Stimulated activated CD4-positive, alpha-beta T cell treated with anti-CD3 and anti-CD28 coated beads, Interleukin-4, amount 100 ng/mL, for 48 hours (primary cell): ENCODE measurements around the gene IRAK1.
"Not testable (repeated sequence)": the region's sequence is repeated elsewhere in the genome, so short reads cannot be mapped to it uniquely, and the experiment has no call there.

Source experiments
- DNase-seq, 2 donors: peaks; one replicate each; pipeline ENCODE4 v3.0.0-alpha.2; 2020; ENCODE audit warnings: low read depth in 2 of 2

The IRAK1 gene

DNA sequence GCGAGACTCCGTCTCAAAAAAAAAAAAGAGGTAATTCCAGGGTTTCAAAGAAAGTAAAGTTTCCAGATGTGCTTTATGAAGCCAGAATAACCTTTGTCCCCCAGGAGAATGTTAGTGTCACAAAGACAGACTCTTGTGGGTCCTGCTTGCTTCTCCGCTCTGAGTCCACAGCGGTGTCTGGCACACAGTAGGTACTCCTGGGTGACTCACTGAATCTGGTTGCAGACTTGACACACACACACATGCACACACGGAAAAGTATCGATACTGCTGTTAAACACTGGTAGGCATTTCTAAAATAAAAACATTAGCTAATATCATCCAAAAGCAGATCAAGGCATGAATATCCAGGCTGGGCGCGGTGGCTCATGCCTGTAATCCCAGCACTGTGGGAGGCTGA is 24.2 kb downstream of the IRAK1 start:
- DNase-seq: no peak

DNA sequence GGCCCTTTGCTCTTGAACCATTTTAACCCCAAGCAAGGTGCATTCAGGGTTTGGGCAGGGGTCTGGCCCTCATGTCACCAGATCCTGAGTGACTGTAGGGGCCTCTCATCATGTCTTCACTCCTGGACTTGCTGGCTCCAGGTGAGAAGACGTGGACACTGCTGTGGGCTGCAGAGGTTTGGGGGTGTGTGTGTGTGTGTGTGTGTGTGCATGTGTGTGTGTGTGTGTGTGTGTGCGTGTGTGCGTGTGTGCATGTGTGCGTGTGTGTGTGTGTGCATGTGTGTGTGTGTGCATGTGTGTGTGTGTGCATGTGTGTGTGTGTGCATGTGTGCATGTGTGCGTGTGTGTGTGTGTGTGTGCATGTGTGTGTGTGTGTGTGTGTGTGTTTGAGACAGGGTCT is 25.3 kb downstream of the IRAK1 start:
- not testable (repeated sequence) for DNase-seq

DNA sequence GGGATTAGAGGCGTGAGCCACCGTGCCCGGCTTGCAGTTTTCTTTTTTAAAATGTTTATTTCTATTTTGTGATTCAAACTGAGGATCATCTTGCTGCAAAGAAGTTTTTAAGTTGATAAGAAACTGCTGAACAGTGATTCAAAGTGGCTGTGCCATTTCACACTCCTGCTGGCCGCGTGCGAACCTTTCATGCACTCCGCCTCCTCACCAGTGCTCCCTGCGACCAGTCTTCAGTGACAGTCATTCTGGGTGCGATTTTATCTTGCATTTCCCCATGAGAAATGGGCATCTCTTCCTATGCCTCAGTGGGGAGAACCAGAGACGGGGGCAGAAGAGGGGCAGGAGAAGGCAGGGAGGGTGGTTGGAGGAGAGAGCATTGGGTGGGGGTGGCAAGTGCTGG is 25.7 kb downstream of the IRAK1 start:
- no peak for DNase-seq

DNA sequence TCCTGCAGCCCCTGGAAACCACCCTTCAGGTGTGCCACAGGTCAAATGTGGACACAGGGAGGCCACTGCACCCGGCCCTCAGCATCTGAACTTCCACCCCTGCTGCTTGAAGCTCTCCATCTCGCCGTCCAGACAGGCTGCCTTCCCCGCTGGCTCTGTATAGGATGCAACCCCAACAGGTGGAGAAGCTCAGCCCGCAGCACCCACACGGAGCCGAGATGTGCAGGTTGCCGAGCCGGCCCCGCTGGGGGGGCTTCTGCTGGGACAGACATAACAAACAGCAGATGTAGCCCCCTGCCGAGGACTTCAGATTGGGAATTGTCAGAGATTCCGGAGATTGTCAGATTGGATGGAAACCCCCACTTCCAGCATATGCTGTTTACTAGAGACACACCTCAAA is 26.6 kb downstream of the IRAK1 start:
- DNase-seq: no peak

DNA sequence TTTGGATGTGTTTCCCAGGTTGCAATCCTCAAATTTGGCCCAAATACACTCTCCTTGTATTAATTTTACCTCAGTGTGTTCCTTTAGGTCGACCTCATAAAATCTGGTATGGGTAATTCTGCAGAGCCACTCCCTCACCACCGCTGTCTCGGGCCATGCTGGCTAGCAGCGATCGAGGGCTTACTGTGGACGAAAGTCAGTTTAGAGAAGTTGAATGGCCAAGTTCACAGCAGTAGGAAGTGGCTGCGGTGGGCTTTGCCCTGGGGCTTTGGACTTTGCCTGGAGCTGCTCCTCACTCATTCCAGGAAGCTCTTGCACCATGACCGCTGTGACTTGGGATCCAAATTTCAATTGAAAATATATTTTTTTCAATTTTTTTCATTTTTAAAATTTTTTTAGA is 27.5 kb downstream of the IRAK1 start:
- no peak for DNase-seq

DNA sequence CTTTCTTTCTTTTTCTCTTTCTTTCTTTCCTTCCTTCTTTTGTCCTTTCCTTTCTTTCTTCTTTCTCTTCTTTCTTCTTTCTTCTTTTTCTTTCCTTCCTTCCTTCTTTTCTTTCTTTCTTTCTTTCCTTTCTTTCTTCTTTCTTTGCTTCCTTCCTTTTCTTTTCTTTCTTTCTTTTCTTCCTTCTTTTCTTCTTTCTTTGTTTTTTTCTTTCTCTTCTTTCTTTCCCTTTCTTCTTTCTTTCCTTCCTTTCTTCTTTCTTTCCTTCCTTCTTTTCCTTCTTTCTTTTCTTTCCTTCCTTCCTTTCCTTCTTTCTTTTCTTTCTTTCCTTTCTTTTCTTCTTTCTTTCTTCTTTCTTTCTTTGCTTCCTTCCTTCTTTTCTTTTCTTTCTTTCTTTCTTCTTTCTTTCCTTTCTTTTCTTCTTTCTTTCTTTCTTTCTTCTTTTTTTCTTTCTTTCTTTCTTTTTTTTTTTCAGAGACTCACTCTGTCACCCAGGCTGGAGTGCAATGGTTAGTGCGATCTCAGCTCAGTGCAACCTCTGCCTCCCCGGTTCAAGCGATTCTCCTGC is 28.6 kb downstream of the IRAK1 start:
- no peak for DNase-seq

DNA sequence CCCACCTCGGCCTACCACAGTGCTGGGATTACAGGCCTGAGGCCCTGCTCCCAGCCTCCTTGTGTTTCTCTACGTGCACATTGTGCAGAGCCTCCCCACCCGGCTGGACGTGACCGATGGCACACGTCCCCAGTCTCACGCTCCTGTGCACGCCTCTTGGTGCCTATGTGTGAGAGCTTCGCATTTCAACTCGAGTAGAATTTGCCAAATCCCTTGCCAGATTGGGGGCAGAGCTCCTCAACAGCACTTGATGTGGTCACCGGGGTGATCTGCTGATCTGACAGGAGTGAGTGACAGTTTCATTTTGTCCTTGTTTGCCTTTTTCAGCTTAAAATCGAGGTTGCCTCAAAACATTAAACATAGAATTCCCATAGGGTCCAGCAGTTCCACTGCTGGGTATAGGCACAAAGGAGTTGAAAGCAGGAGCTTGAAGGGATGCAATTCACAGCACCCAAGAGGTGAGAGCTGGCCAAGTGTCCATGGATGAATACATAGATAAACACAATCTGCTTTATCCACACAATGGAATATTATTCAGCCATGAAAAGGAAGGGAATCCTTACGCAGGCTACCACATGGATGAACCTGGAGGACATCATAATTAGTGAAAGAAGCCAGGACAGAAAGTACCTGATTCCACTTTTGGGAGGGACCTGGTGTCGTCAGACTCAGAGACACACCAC is 29.6 kb downstream of the IRAK1 start:
- DNase-seq: no peak

DNA sequence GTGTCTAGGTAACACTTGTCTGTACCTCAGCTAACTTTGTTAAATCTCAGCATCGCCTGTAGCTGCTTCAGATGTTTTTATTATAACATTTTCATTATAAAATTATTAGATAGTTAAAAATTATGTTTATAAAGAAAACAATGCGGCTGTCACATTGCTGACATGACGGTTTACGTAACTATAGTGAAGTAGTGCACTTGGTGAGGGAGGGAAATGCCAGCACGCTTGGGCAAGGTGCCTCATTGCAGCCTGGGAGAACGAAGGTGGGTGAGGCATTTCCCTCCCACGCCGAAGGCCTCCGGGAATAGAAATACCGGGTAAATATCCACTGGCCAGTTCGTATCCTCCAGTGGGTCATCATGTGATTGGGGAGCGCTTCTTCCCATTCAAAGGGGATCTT is 31.2 kb downstream of the IRAK1 start:
- no peak for DNase-seq

DNA sequence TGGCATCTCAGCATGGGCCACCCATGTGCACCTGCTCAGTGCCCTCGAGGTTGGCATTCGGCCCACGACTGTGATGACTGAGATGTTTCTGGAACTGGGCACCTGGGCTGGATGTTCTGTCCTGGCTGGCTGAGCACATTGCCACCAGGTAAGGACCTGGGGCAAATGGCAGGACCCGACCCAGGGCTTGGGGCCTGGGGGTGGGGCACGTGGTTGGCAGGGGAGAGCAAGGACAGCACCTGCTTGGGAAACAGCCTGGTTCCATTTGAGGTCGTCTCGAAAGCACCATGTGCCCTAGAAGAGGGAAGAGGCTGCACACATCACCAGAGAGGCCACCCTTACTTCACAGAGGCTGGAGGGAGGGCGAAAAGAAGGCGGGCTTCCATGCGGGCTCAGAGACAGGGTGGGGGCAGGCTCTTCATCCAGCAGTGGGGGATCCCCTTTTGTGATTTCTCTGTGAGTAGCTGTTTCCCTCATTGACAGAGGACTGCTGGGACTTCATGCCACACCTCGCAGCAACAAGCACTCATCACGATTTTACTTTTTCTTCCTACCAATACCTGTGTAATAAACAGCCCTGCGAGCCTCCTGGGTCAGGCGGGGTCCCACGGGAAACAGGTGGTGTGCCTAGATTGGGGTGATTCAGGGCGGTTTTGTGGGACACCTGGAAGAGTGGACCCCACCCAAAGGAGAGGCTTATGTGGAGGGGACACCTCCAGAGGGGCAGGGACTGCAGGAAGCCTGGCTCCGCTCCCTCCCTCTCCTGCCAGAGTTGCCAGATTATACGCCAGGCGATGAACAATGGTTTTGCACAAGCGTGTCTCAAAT is 35.1 kb downstream of the IRAK1 start:
- DNase-seq: peak in 1 of 2 donors; percentile 37

DNA sequence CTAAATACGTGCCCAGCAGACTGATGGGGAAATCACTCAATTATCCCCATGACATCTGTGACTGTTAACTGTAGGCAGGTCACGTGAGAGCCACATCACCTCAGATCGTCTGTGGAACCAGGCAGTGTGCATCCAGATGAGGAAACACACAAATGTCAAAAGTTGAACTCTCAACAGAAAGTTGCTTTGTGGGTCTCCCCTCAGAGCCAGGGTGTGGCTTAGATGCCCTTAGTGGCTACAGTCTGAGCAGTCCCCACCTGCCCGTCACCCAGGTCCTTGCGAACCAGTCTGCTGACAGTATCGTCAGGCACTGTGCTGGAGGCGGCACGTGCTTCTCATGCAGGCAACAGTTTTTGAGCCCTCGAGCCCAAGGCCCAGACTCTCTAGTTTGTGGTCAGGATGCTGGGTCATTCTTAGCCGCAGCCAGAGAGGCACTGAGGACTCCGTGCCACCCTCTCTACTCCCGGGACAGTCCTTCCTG is 36.3 kb downstream of the IRAK1 start:
- DNase-seq: no peak

DNA sequence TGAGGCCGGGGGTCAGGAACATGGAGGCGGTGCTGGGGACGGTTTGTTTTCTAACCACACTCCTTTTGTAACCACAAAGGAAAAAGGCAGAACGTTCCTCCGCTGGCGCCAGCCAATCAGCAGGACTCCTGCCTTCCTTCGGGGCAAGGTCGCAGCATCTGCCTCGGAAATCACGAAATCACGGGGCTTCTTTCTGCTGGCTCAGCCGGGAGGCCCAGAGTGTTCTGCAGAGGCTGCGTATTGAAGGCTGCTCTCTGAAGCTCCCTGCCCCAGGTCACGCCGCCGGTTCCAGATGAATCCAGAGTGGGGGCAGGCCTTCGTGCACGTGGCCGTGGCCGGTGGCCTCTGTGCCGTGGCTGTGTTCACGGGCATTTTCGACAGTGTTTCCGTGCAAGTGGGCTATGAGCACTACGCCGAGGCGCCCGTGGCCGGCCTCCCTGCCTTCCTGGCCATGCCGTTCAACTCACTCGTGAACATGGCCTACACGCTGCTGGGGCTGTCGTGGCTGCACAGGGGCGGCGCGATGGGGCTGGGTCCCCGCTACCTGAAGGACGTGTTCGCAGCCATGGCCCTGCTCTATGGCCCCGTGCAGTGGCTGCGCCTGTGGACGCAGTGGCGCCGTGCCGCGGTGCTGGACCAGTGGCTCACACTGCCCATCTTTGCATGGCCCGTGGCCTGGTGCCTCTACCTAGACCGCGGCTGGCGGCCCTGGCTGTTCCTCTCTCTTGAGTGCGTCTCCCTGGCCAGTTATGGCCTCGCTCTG is 37.8 kb downstream of the IRAK1 start:
- peak; percentile 51 to 62 for DNase-seq

DNA sequence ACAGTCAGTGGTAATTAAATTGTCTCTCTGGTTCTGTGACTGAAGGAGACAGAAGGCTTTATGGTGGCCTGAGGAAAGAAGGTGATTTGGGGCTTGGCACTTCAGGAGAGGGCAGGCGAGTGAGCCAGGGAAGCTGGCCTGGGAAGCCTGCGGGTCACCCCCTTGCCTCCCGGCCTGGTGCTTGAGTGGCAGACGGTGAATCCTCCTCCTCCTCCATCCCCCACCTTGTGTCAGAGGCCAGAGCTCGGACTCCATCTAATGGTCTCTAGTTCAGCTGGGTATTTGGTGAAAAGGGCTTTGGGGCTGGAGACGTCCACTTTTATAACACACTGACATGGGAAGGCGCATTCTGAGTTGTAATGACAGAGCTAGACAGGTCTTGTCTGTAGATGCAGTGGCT is 38.5 kb downstream of the IRAK1 start:
- no peak for DNase-seq

DNA sequence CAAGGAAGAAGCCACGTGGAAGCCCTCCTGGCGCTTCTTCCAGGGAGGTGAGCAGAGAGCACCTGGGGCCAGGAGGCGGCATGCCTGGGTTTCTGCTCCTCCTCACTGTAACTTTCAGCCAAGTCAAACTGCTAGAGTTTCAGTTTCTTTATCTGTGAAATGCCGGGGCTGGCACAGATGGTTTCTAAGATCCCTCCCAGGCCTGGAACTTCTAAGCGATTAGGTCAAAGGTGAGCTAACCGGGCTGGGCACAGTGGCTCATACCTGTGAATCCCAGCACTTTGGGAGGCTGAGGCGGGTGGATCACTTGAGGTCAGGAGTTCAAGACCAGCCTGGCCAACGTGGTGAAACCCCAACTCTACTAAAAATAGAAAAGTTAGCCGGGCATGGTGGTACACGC is 39.3 kb downstream of the IRAK1 start:
- not testable (repeated sequence) for DNase-seq

DNA sequence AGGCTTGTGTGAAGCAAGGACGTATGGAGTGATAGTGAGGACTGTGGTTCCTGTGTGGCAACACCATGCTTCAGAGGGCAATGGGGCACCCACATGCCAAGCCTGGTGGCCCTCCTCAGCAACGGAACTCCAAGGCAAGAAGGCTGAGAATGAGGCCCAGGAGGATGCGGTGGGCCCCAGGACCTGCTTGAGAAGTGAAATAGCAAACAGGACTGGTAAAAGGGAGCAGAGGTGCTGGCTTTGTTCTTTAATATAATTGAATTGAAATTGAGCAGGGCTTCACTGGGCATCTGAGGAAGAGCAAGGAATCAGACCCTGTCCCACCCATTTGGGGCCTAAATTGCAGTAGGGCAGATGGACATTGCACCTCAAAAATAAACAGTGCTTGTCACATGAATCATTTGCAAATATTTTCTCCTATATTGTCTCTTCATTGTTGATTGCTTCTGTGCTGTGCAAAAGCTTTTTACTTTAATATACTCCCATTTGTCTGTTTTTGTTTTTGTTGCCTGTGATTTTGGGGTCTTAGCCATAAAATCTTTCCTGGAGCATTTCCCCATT is 44.9 kb downstream of the IRAK1 start:
- no peak for DNase-seq

DNA sequence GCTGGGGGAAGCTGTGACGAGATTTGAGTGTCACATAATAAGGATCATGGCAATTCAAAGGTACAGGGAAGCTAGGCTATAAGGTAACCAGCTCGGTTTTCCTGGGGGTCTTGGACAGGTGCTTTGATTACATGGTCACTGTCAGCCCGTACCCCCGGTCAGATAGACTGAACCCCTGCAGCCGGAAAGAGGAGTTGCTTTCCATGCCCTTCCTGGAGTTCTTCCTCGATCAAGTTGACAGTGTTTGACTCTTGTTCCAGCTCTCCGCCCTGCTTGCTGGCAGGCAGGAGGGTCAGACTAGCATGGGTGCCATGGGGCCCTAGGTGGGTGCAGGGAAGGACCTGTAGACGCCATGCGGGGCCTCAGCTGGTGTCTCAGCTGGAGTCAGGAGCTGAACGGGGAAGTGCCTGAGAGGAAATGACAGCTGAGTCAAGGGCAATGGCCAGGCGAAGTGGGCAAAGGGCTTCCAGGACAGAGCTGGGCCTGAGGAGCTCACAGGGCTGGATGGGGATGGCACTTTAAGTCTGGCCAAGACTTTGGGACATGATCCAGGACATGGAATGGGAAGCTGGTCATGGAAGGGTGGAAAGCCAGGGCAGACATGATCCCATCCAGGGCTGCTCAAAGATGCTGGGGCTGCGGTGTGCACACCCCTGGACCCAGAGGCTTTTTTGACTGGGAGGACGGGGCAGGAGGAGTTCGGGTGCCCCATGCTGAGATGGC is 45.5 kb downstream of the IRAK1 start:
- no peak for DNase-seq

DNA sequence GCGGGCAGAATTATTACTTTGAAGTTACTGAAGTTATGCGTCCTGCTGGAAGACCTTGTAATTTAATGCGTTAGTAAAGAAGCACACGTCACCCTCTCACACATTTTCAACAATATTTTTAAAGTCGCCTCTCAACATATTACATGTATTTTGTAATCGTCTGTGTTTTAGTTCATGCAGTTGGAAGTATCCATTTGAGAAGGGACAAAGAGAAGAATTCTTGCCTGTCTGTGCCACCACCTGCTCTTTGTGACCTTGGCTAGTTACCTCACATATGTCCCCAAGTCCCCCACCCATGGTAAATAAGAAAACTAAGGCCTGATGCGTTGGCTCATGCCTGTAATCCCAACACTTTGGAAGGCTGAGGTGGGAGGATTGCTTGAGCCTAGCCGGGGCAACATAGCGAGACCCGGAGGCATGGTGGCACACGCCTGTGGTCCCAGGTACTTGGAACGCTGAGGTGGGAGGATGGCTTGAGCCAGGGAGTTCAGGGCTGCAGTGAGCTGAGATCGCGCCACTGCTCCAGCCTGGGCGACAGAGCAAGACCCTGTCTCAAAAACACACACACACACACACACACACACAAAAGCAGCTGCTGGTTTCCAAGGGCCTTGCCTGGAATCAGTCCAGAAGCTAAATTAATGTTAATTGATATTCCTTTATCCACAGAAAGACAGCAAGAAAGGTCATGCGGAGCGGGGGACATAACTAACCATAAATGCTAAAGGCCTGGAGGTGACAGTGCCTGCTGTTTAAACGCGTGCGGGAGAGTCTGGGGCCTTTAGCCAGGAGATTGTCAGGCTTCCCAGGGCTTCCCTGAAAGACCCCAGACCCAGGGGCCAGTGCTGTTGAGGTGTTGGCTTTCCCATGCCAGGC is 46.3 kb downstream of the IRAK1 start:
- DNase-seq: no peak

DNA sequence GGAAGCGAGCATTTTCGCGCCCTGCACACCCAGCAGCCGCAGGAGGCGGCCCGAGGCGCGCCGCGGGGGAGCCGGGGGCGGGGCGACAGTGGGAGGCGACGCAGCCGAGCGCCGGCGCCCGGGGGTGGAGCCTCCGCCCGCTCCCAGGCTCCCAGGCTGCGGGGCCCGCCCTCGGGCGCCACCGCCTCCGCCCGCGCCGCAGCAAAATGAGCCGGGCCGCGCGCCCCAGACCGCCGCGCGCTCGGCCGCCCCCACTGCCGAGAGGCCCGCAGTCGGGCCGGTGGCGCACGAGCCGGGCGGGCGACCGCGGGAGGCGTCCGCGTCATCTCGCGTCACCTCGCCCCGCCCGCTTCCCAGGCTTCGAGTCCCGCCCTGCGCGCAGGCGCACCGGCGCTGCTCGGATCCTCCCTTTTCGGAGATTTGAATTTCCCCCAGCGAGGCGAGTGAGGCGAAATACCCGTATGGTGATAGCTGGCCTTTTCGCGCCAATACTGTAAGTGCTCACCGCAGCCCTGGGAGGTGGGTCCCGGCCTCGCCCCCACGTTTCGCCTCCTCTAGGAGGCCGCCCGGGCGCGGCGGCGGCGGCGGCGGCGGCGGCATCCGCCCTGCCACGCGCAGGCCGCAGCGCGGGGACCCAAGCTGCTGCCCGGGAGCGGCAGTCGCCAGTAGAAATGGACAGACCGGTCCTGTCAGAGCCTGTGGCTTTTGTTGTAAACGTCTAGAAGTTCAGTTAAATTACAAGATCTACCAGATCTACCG is 47.2 kb downstream of the IRAK1 start, which contains the start of gene TMEM187:
Gene TMEM187, plus strand, starts transcription at position 387 of the 759 bp plus-strand sequence. CDS start 9,309 bp downstream, outside the sequence.
- DNase-seq: peak; percentile 74 to 83

DNA sequence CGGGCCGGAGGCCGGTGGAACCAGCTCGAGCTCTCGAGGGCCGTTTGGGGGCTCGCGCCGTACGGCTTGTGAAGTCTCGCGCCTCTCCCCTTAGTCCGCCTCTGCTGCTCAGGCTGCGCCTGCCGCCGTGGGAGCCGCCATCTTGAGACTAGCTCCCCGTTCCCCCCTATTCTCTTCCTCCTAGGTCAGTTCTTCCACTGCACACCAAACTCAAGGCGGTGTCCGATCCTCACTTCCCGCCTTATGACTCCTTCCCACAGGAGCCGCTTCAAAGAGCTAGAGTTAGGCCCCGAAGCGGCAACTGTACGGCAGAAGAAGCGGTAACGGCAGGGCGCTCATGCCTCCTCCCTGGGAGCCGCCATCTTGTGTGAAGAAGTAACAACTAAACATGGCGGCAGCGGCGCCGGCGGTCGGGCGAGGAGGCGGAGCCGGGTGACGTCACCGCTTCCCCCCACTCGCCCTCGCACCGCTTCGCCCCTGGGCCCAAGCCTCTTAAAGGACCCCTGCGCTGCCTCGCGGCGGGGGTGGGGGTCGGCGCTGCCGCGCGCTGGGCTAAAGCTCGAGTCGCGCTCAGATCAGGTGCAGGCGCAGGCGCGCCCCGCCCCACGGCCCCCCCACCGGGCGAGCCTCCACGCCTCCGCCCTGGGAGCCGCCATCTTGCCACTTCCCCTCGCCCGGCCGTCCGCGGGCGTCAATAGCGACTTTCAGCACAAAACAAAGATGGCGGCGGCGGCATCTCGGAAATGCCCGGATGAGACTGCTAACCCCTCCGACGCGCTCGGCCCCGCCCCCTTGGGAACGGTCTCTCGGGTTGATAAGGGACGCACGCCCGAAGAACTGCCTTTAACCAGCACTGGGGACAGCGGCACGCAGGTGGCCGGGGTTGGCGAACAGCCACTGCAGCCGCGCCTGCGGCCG is 48.0 kb downstream of the IRAK1 start, which contains the start of gene HCFC1:
Gene HCFC1, minus strand, starts transcription at position 369 of the 918 bp plus-strand sequence. CDS start 978 bp downstream, outside the sequence.
- peak; percentile 79 to 86 for DNase-seq
